Thoracic aorta (tissue), 2 donors: ENCODE results near the gene MDGA2. TPM values are rescaled to one million over a fixed set of nuclear protein-coding genes. Genes with fewer than 3 reads are reported as not detected.
"Not testable (repeated sequence)": the region's sequence is repeated elsewhere in the genome, so short reads cannot be mapped to it uniquely, and the experiment has no call there.

ENCODE experiments used
- ATAC-seq: fragments of 150-250 bp; one replicate; pipeline ENCODE4 v1.8.0; 2017; ENCODE audit warnings: low read depth; ENCODE audit not compliant: insufficient number of reproducible peaks, low FRiP score
- DNase-seq: peaks from one replicate; pipeline ENCODE4 v3.0.0-alpha.2; 2020; ENCODE audit warnings: low spot score
- H3K27ac ChIP-seq, 2 donors: fragments of 200-600 bp; sonication (generic); 1 replicate in 1 of 2; 2 replicates in 1 of 2; pipeline ENCODE4 v1.5.1; 2016; ENCODE audit warnings: mild to moderate bottlenecking in 2 of 2, moderate library complexity in 2 of 2
- H3K27me3 ChIP-seq: fragments of 200-600 bp; sonication (generic); replicated peaks from 2 replicates; pipeline ENCODE4 v1.6.0; 2016; ENCODE audit warnings: mild to moderate bottlenecking; ENCODE audit not compliant: insufficient read depth
- H3K36me3 ChIP-seq: fragments of 200-600 bp; sonication (generic); one replicate; pipeline ENCODE4 v1.5.1; 2016
- H3K4me1 ChIP-seq, 2 donors: fragments of 200-600 bp; sonication (generic); 1 replicate in 1 of 2; 2 replicates in 1 of 2; pipeline versions ENCODE4 v1.5.1 to v1.6.0; 2016; ENCODE audit warnings: low read depth in 2 of 2, mild to moderate bottlenecking in 1 of 2; ENCODE audit not compliant: control insufficient read depth in 1 of 2
- H3K4me3 ChIP-seq: fragments of 200-600 bp; sonication (generic); 2 replicates; pipeline ENCODE4 v1.5.1; 2016; ENCODE audit warnings: mild to moderate bottlenecking
- H3K9me3 ChIP-seq: fragments of 200-600 bp; sonication (generic); 2 replicates; pipeline ENCODE4 v1.5.1; 2016
- CTCF ChIP-seq: fragments of 200-600 bp; sonication (generic); IDR thresholded peaks from one replicate; pipeline ENCODE4 v1.5.1; 2019; ENCODE audit warnings: antibody characterized with exemption
- total RNA-seq, 2 donors: library from RNA; depleted of rRNA; stranded (reverse); fragments of >200 nt; gene quantifications; one replicate each; pipeline versions ENCODE4 v1.1.0 to v1.2.3, GENCODE V29; 2016

Gene MDGA2
- total RNA-seq, 2 donors from 2014 or later = not detected

GRCh38 chr14:46973295-46973694, 702.1 kb downstream of the MDGA2 start:
- no peaks in the 10 kb centered on the region for H3K27me3 ChIP-seq
- no peak for ATAC-seq
- no peaks in the 10 kb centered on the region for H3K9me3 ChIP-seq
- H3K4me1 ChIP-seq = no peaks in the 10 kb centered on the region
- H3K36me3 ChIP-seq = no peaks in the 10 kb centered on the region
- no peak overlapping the region for H3K27ac ChIP-seq
- no peak overlapping the region for H3K4me3 ChIP-seq
- DNase-seq = no peak
- TF ChIP-seq CTCF = no peak

GRCh38 chr14:46964378-46964777, 711.0 kb downstream of the MDGA2 start:
- TF ChIP-seq CTCF = no peak
- no peak for ATAC-seq
- Histone ChIP-seq H3K9me3 (no peaks in the 10 kb centered on the region), H3K36me3 (no peaks in the 10 kb centered on the region), H3K27ac (no peak overlapping the region), H3K4me1 (no peaks in the 10 kb centered on the region), H3K27me3 (no peaks in the 10 kb centered on the region), H3K4me3 (no peak overlapping the region)
- no peak for DNase-seq

GRCh38 chr14:46951103-46951502, 724.3 kb downstream of the MDGA2 start:
- H3K36me3 ChIP-seq = no peaks in the 10 kb centered on the region
- H3K9me3 ChIP-seq = no peaks in the 10 kb centered on the region
- no peaks in the 10 kb centered on the region for H3K4me1 ChIP-seq
- DNase-seq = no peak
- H3K4me3 ChIP-seq = no peak overlapping the region
- no peak for ATAC-seq
- no peak overlapping the region for H3K27ac ChIP-seq
- H3K27me3 ChIP-seq = no peaks in the 10 kb centered on the region
- TF ChIP-seq CTCF = no peak

GRCh38 chr14:46940611-46941010, 734.8 kb downstream of the MDGA2 start:
- H3K27me3 ChIP-seq = no peaks in the 10 kb centered on the region
- H3K9me3 ChIP-seq = no peaks in the 10 kb centered on the region
- H3K27ac ChIP-seq = no peak overlapping the region
- no peaks in the 10 kb centered on the region for H3K36me3 ChIP-seq
- H3K4me3 ChIP-seq = no peak overlapping the region
- no peaks in the 10 kb centered on the region for H3K4me1 ChIP-seq
- ATAC-seq (no peak), DNase-seq (no peak)
- TF ChIP-seq CTCF = no peak

GRCh38 chr14:46920542-46920941, 754.9 kb downstream of the MDGA2 start:
- Histone ChIP-seq H3K9me3 (no peaks in the 10 kb centered on the region), H3K27ac (no peak overlapping the region), H3K27me3 (no peaks in the 10 kb centered on the region), H3K4me3 (no peak overlapping the region), H3K4me1 (no peaks in the 10 kb centered on the region), H3K36me3 (no peaks in the 10 kb centered on the region)
- no peak for TF ChIP-seq CTCF
- DNase-seq (no peak), ATAC-seq (no peak)

GRCh38 chr14:46915539-46915938, 759.9 kb downstream of the MDGA2 start:
- not testable (repeated sequence) for H3K4me3 ChIP-seq, H3K9me3 ChIP-seq, DNase-seq, H3K27me3 ChIP-seq, H3K27ac ChIP-seq, H3K36me3 ChIP-seq, ATAC-seq, H3K4me1 ChIP-seq
